Large intestine (tissue), 3 donors: Measurements from ENCODE around the gene THSD4. TPM values are rescaled to one million over a fixed set of nuclear protein-coding genes. Genes with fewer than 3 reads are reported as not detected.
A peak's percentile ranks its signal among the peaks of the same experiment; 100 is the strongest.

Experiments used
- DNase-seq, 2 donors: peaks; one replicate each; pipeline versions ENCODE4 v3.0.0 to v3.0.0-alpha.2; 2013
- H3K27ac ChIP-seq: one replicate; pipeline ENCODE4 v1.5.1; 2013; ENCODE audit warnings: low read length
- H3K27me3 ChIP-seq: 2 replicates; pipeline ENCODE4 v1.6.1; 2013; ENCODE audit warnings: low read length; ENCODE audit not compliant: control insufficient read depth, insufficient read depth
- H3K36me3 ChIP-seq: 2 replicates; pipeline ENCODE4 v1.6.1; 2013; ENCODE audit warnings: low read length; ENCODE audit not compliant: control insufficient read depth, insufficient read depth
- H3K4me1 ChIP-seq: one replicate; pipeline ENCODE4 v1.6.1; 2013; ENCODE audit warnings: low read length; ENCODE audit not compliant: control insufficient read depth, insufficient read depth
- H3K4me3 ChIP-seq: one replicate; pipeline ENCODE4 v1.5.1; 2013; ENCODE audit warnings: low read length
- H3K9me3 ChIP-seq: one replicate; pipeline ENCODE4 v1.6.1; 2013; ENCODE audit warnings: mild to moderate bottlenecking, low read depth, low read length, moderate library complexity; ENCODE audit not compliant: control insufficient read depth
- WGBS: methylation state at CpG from one replicate; pipeline ENCODE4 v1.1.5; 2013; ENCODE audit warnings: low lambda C conversion rate; ENCODE audit not compliant: insufficient coverage; 5-methylcytosine and 5-hydroxymethylcytosine counted together
- polyA plus RNA-seq: library from polyadenylated mRNA; unstranded; fragments of 120-200 nt; gene quantifications from one replicate; pipeline ENCODE4 v1.2.1, GENCODE V29; 2013

Gene THSD4
- polyA plus RNA-seq, 1 donor: 17.5 TPM

- Histone ChIP-seq H3K4me1 (no peaks in the 10 kb centered on the region), H3K9me3 (no peaks in the 10 kb centered on the region), H3K27ac (no peak overlapping the region), H3K27me3 (peaks cover 11% of the 10 kb centered on the region), H3K36me3 (no peaks in the 10 kb centered on the region), H3K4me3 (no peak overlapping the region)
- whole genome bisulfite sequencing: no CpG with 5 or more reads among the region's 4 CpGs
- DNase-seq: no peak
These were observed 103.8 kb downstream of the THSD4 start for GRCh38 chr15:71219101-71219500.

GRCh38 chr15:71219645-71220044 lies 104.4 kb downstream of the THSD4 start:
- Histone ChIP-seq H3K36me3 (no peaks in the 10 kb centered on the region), H3K27me3 (peaks cover 5% of the 10 kb centered on the region), H3K4me3 (no peak overlapping the region), H3K27ac (no peak overlapping the region), H3K9me3 (no peaks in the 10 kb centered on the region), H3K4me1 (no peaks in the 10 kb centered on the region)
- 100% methylated on average over 1 of the region's 2 CpGs for WGBS
- DNase-seq: no peak

- DNase-seq: no peak
- Histone ChIP-seq H3K4me1 (no peaks in the 10 kb centered on the region), H3K36me3 (no peaks in the 10 kb centered on the region), H3K27me3 (no peaks in the 10 kb centered on the region), H3K4me3 (no peak overlapping the region), H3K27ac (no peak overlapping the region), H3K9me3 (no peaks in the 10 kb centered on the region)
- no CpG with 5 or more reads among the region's 3 CpGs for WGBS
These were observed 105.6 kb downstream of the THSD4 start for GRCh38 chr15:71220828-71221227.

GRCh38 chr15:71221417-71221816 lies 106.1 kb downstream of the THSD4 start:
- Histone ChIP-seq H3K36me3 (no peaks in the 10 kb centered on the region), H3K27me3 (no peaks in the 10 kb centered on the region), H3K4me1 (no peaks in the 10 kb centered on the region), H3K9me3 (no peaks in the 10 kb centered on the region), H3K27ac (no peak overlapping the region), H3K4me3 (no peak overlapping the region)
- DNase-seq: no peak
- 100% methylated on average over 1 of the region's 2 CpGs for WGBS

GRCh38 chr15:71223516-71223915 lies 108.2 kb downstream of the THSD4 start:
- Histone ChIP-seq H3K36me3 (no peaks in the 10 kb centered on the region), H3K27me3 (no peaks in the 10 kb centered on the region), H3K4me1 (no peaks in the 10 kb centered on the region), H3K27ac (no peak overlapping the region), H3K4me3 (no peak overlapping the region), H3K9me3 (no peaks in the 10 kb centered on the region)
- no CpG with 5 or more reads among the region's 2 CpGs for WGBS
- DNase-seq: no peak

GRCh38 chr15:71224024-71224423 lies 108.8 kb downstream of the THSD4 start:
- no CpG with 5 or more reads among the region's 4 CpGs for WGBS
- Histone ChIP-seq H3K9me3 (no peaks in the 10 kb centered on the region), H3K4me1 (no peaks in the 10 kb centered on the region), H3K36me3 (no peaks in the 10 kb centered on the region), H3K4me3 (no peak overlapping the region), H3K27me3 (no peaks in the 10 kb centered on the region), H3K27ac (no peak overlapping the region)
- no peak for DNase-seq

- no peaks in the 10 kb centered on the region for H3K36me3 ChIP-seq
- no peak for DNase-seq
- H3K9me3 ChIP-seq: no peaks in the 10 kb centered on the region
- WGBS: 67% methylated on average over 1 of the region's 2 CpGs
- no peak overlapping the region for H3K27ac ChIP-seq
- no peaks in the 10 kb centered on the region for H3K27me3 ChIP-seq
- no peak overlapping the region for H3K4me3 ChIP-seq
- peaks cover 8% of the 10 kb centered on the region for H3K4me1 ChIP-seq
These were observed 110.6 kb downstream of the THSD4 start for GRCh38 chr15:71225851-71226250.

GRCh38 chr15:71226536-71227455 lies 111.5 kb downstream of the THSD4 start:
- Histone ChIP-seq H3K4me3 (no peak overlapping the region), H3K27ac (no peak overlapping the region), H3K27me3 (no peaks in the 10 kb centered on the region), H3K4me1 (peaks cover 17% of the 10 kb centered on the region), H3K9me3 (no peaks in the 10 kb centered on the region), H3K36me3 (no peaks in the 10 kb centered on the region)
- DNase-seq: no peak
- WGBS: 67% methylated on average over 3 of the region's 15 CpGs

GRCh38 chr15:71228403-71228802 lies 113.1 kb downstream of the THSD4 start:
- H3K9me3 ChIP-seq: no peaks in the 10 kb centered on the region
- no peaks in the 10 kb centered on the region for H3K27me3 ChIP-seq
- H3K4me3 ChIP-seq: no peak overlapping the region
- H3K4me1 ChIP-seq: peaks cover 25% of the 10 kb centered on the region
- H3K36me3 ChIP-seq: no peaks in the 10 kb centered on the region
- DNase-seq: no peak
- H3K27ac ChIP-seq: no peak overlapping the region
- WGBS: 100% methylated on average over 1 of the region's 1 CpG

- H3K4me1 ChIP-seq: peaks cover 25% of the 10 kb centered on the region
- DNase-seq: no peak
- WGBS: no CpG with 5 or more reads among the region's 8 CpGs
- no peaks in the 10 kb centered on the region for H3K9me3 ChIP-seq
- H3K36me3 ChIP-seq: no peaks in the 10 kb centered on the region
- H3K27ac ChIP-seq: no peak overlapping the region
- no peaks in the 10 kb centered on the region for H3K27me3 ChIP-seq
- H3K4me3 ChIP-seq: no peak overlapping the region
These were observed 115.0 kb downstream of the THSD4 start for GRCh38 chr15:71230303-71230702.

- H3K4me1 ChIP-seq: peaks cover 29% of the 10 kb centered on the region
- H3K27me3 ChIP-seq: no peaks in the 10 kb centered on the region
- no peak overlapping the region for H3K4me3 ChIP-seq
- DNase-seq: peak; percentile 63 to 86
- H3K27ac ChIP-seq: peak overlapping the region; percentile 29
- no peaks in the 10 kb centered on the region for H3K36me3 ChIP-seq
- no CpG with 5 or more reads among the region's 6 CpGs for WGBS
- no peaks in the 10 kb centered on the region for H3K9me3 ChIP-seq
These were observed 116.5 kb downstream of the THSD4 start for GRCh38 chr15:71231758-71232157.
